Measurements from ENCODE around the gene PORCN.

The PORCN gene

GRCh38 chrX:48477960-48478755 is 30.6 kb upstream of the PORCN start:
- DNase-seq, result no peak

- no peak for DNase-seq
These were observed 30.0 kb upstream of the PORCN start for GRCh38 chrX:48478806-48479205.

GRCh38 chrX:48480142-48480541 is 28.6 kb upstream of the PORCN start:
- DNase-seq, result no peak

GRCh38 chrX:48480583-48480982 is 28.2 kb upstream of the PORCN start:
- DNase-seq, result no peak

GRCh38 chrX:48482526-48482925 is 26.3 kb upstream of the PORCN start:
- DNase-seq, result no peak

GRCh38 chrX:48487362-48487798 is 21.4 kb upstream of the PORCN start:
- DNase-seq, result peak; percentile 89

GRCh38 chrX:48488034-48488433 is 20.8 kb upstream of the PORCN start:
- DNase-seq, result no peak

- no peak for DNase-seq
These were observed 19.5 kb upstream of the PORCN start for GRCh38 chrX:48489296-48489695.

- DNase-seq, result no peak
These were observed 18.9 kb upstream of the PORCN start for GRCh38 chrX:48489892-48490291.

GRCh38 chrX:48490661-48491060 is 18.1 kb upstream of the PORCN start:
- peak; percentile 23 for DNase-seq

- DNase-seq, result no peak
These were observed 17.0 kb upstream of the PORCN start for GRCh38 chrX:48491809-48492208.

GRCh38 chrX:48492293-48492910 is 16.4 kb upstream of the PORCN start:
- DNase-seq, result peak; percentile 39

- no peak for DNase-seq
These were observed 14.9 kb upstream of the PORCN start for GRCh38 chrX:48493890-48494364.

GRCh38 chrX:48496660-48497059 is 12.1 kb upstream of the PORCN start:
- no peak for DNase-seq

GRCh38 chrX:48497871-48498270 is 10.9 kb upstream of the PORCN start:
- DNase-seq, result no peak

GRCh38 chrX:48498374-48498809 is 10.4 kb upstream of the PORCN start:
- peak; percentile 81 for DNase-seq

GRCh38 chrX:48504261-48504660 is 4.5 kb upstream of the PORCN start:
- DNase-seq, result no peak

GRCh38 chrX:48505481-48505880 is 3.3 kb upstream of the PORCN start:
- no peak for DNase-seq

GRCh38 chrX:48507246-48507645 is 1.5 kb upstream of the PORCN start:
- DNase-seq, result no peak

GRCh38 chrX:48509245-48509590 is 426 bp downstream of the PORCN start:
- DNase-seq, result no peak

GRCh38 chrX:48509619-48510018 is 827 bp downstream of the PORCN start:
- DNase-seq, result no peak

- DNase-seq, result no peak
These were observed 2.8 kb downstream of the PORCN start for GRCh38 chrX:48511560-48511959.

GRCh38 chrX:48512371-48512935 is 3.7 kb downstream of the PORCN start:
- DNase-seq, result no peak

GRCh38 chrX:48513670-48514069 is 4.9 kb downstream of the PORCN start:
- DNase-seq, result no peak
